ENCODE measurements around the gene JARID2. TPM values are rescaled to one million over a fixed set of nuclear protein-coding genes. Genes with fewer than 3 reads are reported as not detected.
"Not testable (repeated sequence)": the region's sequence is repeated elsewhere in the genome, so short reads cannot be mapped to it uniquely, and the experiment has no call there.

JARID2 gene
- total and polyA plus RNA-seq, 11 donors: 3.5 to 12.2 (median 7.5) TPM

DNA sequence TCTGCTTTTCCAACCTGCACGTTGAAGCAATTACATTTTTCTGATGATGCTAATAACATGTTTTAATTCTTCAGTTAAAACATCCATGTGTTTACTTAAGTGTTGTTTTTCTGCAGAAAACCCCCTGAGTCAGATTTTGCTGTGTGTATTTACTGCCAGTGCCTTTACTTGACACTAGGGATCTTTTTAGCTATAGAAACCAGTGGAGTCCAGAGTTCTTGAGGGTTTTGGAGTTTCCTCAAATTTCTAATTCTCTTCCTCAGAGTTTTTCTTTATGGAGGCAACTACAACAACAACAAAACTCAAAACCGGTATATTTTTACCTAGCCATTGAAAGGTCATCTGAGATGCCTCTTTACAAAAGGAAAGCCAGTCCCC is 168.4 kb downstream of the JARID2 start:
- ATAC-seq (no peak), DNase-seq (no peak)
- H3K27me3 ChIP-seq: no peaks in the 10 kb centered on the region
- peaks cover 0 to 48% (median 11%) of the 10 kb centered on the region in 12 donors for H3K4me1 ChIP-seq
- H3K27ac ChIP-seq: no peak overlapping the region
- H3K9me3 ChIP-seq: peaks cover 0 to 19% (median 7%) of the 10 kb centered on the region in 12 donors
- 36 to 63% (median 39%) methylated on average over 2 of the region's 2 CpGs for WGBS, 4 donors
- H3K4me3 ChIP-seq: no peak overlapping the region
- no peaks in the 10 kb centered on the region for H3K36me3 ChIP-seq
- intact Hi-C loops (cut with DNase I): no loop called here
- TF ChIP-seq POLR2A (IDR thresholded peaks at IDR 0.05): no peak
- TF ChIP-seq, protein P1, sequence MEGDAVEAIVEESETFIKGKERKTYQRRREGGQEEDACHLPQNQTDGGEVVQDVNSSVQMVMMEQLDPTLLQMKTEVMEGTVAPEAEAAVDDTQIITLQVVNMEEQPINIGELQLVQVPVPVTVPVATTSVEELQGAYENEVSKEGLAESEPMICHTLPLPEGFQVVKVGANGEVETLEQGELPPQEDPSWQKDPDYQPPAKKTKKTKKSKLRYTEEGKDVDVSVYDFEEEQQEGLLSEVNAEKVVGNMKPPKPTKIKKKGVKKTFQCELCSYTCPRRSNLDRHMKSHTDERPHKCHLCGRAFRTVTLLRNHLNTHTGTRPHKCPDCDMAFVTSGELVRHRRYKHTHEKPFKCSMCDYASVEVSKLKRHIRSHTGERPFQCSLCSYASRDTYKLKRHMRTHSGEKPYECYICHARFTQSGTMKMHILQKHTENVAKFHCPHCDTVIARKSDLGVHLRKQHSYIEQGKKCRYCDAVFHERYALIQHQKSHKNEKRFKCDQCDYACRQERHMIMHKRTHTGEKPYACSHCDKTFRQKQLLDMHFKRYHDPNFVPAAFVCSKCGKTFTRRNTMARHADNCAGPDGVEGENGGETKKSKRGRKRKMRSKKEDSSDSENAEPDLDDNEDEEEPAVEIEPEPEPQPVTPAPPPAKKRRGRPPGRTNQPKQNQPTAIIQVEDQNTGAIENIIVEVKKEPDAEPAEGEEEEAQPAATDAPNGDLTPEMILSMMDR (IDR thresholded peaks at IDR 0.05): no peak

DNA sequence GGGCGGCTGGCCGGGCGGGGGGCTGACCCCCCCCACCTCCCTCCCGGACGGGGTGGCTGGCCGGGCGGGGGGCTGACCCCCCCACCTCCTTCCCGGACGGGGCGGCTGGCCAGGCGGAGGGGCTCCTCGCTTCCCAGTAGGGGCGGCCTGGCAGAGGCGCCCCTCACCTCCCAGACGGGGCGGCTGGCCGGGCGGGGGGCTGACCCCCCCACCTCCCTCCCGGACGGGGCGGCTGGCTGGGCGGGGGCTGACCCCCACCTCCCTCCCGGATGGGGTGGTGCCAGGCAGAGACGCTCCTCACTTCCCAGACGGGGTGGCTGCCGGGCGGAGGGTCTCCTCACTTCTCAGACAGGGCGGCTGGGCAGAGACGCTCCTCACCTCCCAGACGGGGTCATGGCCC is 169.8 kb downstream of the JARID2 start:
- H3K4me3 ChIP-seq; H3K27me3 ChIP-seq; H3K27ac ChIP-seq; intact Hi-C loops (cut with DNase I); H3K36me3 ChIP-seq; ATAC-seq; DNase-seq: not testable (repeated sequence)
- Histone ChIP-seq H3K4me1 (peaks cover 0 to 37% (median 11%) of the 10 kb centered on the region in 12 donors), H3K9me3 (peaks cover 0 to 32% (median 19%) of the 10 kb centered on the region in 12 donors)
- 94 to 98% (median 98%) methylated on average over 8 to 30 of the region's 30 CpGs; no CpG with 5 or more reads in 1 of the 4 donors for WGBS, 4 donors

DNA sequence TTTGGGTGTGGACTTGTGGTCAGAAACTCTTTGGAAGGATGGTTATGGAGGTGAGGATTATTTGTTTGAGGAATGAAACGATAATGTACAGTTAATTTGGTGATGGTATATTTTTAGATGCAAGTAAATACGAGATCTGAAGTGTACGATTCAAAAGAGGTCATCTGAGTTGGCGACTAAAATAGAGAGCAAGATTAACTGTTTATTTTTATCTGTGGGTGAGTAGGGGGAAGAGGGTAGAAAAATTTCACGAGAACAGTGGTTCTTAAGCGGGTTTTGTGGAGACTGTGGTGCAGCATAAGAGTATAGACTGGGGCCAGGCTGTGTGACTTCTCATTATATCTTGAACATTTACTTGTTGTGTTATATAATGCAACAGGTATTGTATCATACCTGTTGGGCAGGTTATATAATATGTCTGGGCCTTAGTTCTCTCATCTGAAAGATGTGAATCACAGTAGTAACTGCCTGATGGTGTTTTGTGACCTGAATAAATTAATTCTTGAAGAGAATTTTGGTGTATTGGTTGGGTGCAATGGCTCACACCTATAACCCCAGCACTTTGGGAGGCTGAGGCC is 171.2 kb downstream of the JARID2 start:
- peaks cover 0 to 34% (median 19%) of the 10 kb centered on the region in 12 donors for H3K9me3 ChIP-seq
- TF ChIP-seq, protein P1 (IDR thresholded peaks at IDR 0.05): no peak
- TF ChIP-seq POLR2A (IDR thresholded peaks at IDR 0.05): no peak
- 42 to 65% (median 55%) methylated on average over 6 of the region's 6 CpGs for WGBS, 4 donors
- H3K27ac ChIP-seq: peak overlapping the region in 1 of 12 donors; percentile 45
- DNase-seq (no peak), ATAC-seq (peak in 1 of 4 donors; percentile 10)
- no peak overlapping the region for H3K4me3 ChIP-seq
- H3K4me1 ChIP-seq: peaks cover 0 to 37% (median 13%) of the 10 kb centered on the region in 12 donors
- no peaks in the 10 kb centered on the region for H3K36me3 ChIP-seq
- H3K27me3 ChIP-seq: no peaks in the 10 kb centered on the region
- intact Hi-C loops (cut with DNase I): no loop called here

DNA sequence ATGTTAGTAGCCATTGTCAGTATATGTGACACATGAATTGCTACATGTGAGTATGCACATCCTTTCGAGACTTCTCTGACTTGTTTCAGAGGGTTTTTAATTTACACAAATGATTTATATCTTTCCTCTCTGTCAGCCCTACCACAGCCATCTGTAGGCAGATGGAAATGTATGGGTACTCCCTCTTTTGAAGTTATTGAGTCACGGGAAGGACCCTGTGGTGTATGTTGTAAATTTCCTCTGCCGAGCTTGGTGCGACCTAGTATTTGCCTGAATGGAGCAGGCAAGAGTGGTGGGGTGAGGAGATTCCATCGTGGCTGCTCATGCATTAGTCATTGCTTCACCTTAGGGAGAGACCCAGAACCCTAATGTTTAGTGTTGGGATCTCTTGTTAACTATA is 171.9 kb downstream of the JARID2 start:
- no peak for ATAC-seq
- no peak overlapping the region for H3K27ac ChIP-seq
- 89 to 97% (median 91%) methylated on average over 5 of the region's 5 CpGs for WGBS, 4 donors
- DNase-seq: no peak
- peaks cover 0 to 41% (median 13%) of the 10 kb centered on the region in 12 donors for H3K4me1 ChIP-seq
- intact Hi-C loops (cut with DNase I): no loop called here
- no peak overlapping the region for H3K4me3 ChIP-seq
- TF ChIP-seq, protein P1 (IDR thresholded peaks at IDR 0.05): no peak
- TF ChIP-seq POLR2A (IDR thresholded peaks at IDR 0.05): no peak
- peaks cover 0 to 34% (median 19%) of the 10 kb centered on the region in 12 donors for H3K9me3 ChIP-seq
- no peaks in the 10 kb centered on the region for H3K36me3 ChIP-seq
- H3K27me3 ChIP-seq: no peaks in the 10 kb centered on the region

DNA sequence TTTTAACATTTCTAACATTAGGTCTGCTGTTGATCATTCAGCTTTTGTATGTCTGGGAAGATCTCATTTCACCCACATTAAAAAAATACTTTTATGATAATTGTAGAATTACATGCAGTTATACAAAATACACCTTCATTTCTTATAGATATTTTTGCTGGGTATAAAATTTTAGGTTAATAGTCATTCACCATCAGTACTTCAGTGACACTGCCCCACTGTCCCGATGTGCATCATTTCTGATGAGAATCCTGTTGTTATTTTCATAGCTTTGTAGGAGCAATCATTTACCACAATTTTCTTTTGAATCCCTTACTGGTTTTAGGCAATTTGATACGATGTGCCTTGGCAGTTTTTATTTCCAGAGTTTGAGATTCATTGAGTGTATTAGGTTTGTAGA is 173.6 kb downstream of the JARID2 start:
- TF ChIP-seq, protein P1 (IDR thresholded peaks at IDR 0.05): no peak
- TF ChIP-seq POLR2A (IDR thresholded peaks at IDR 0.05): no peak
- intact Hi-C loops (cut with DNase I): no loop called here
- no peak overlapping the region for H3K4me3 ChIP-seq
- peaks cover 0 to 4% (median 0%) of the 10 kb centered on the region in 9 donors for H3K36me3 ChIP-seq
- H3K27me3 ChIP-seq: no peaks in the 10 kb centered on the region
- no peak for DNase-seq
- H3K27ac ChIP-seq: no peak overlapping the region
- H3K9me3 ChIP-seq: peaks cover 0 to 34% (median 19%) of the 10 kb centered on the region in 12 donors
- H3K4me1 ChIP-seq: peaks cover 0 to 41% (median 10%) of the 10 kb centered on the region in 12 donors
- WGBS, 4 donors: 97 to 98% (median 97%) methylated on average over 2 of the region's 2 CpGs
- no peak for ATAC-seq

Data from heart left ventricle (tissue), 16 donors.